Measurements from ENCODE around the gene PAPPA. TPM values are rescaled to one million over a fixed set of nuclear protein-coding genes. Genes with fewer than 3 reads are reported as not detected.

PAPPA gene
- total and polyA plus RNA-seq, 2 of the 8 experiments (the other 6 are each of a cell fraction or from before 2014, with no cell fraction given): 0.18 to 0.63 TPM

- CTCF ChIA-PET (ENCODE audit: partially characterized antibody): interaction anchor here (0.6 to 5.8 kb wide), 14 partner anchors 12 to 205 kb away, joined by 3 to 22 read pairs (median 3); partner anchors contain the start of gene PAPPA
- no peaks in the 10 kb centered on the region for H4K20me1 ChIP-seq (replicated peaks in 1 of 2; ENCODE audit: control insufficient read depth in 1 of 2, insufficient read depth in 2 of 2, low read length in 2 of 2)
- DNase-seq (ENCODE audit: low read depth in 1 of 2, low spot score in 2 of 2): no peak
- peak; percentile 19 for FAIRE-seq
- 84% methylated on average over 11 of the region's 11 CpGs; no CpG with 5 or more reads in 1 of the 2 experiments for WGBS, 2 experiments (ENCODE audit: extremely low coverage in 1 of 2, insufficient coverage in 1 of 2, insufficient read length in 1 of 2, insufficient replicate concordance in 2 of 2, low coverage in 1 of 2, low lambda C conversion rate in 2 of 2, missing lambda C conversion rate in 1 of 2)
- H3K27me3 ChIP-seq (replicated peaks in 1 of 4; ENCODE audit: control insufficient read depth in 3 of 4, extremely low read depth in 1 of 4, insufficient read depth in 3 of 4, low read length in 3 of 4): no peaks in the 10 kb centered on the region; a peak in 1 of 7 replicates
- no peak overlapping the region for H3K4me3 ChIP-seq (ENCODE audit: extremely low read depth in 1 of 4, insufficient read depth in 2 of 4, low read depth in 3 of 4, low read length in 4 of 4)
- H3K79me1 ChIP-seq (ENCODE audit: low read depth, low read length): no peaks in the 10 kb centered on the region
- H2BK15ac ChIP-seq (ENCODE audit: low read length): no peak overlapping the region
- no peak overlapping the region for H2BK5ac ChIP-seq (ENCODE audit: low read depth, low read length)
- H3K79me2 ChIP-seq (ENCODE audit: control insufficient read depth in 1 of 2, insufficient read depth in 2 of 2, low read length in 2 of 2): no peaks in the 10 kb centered on the region
- no peak overlapping the region for H3K14ac ChIP-seq (ENCODE audit: insufficient read length)
- H2AK5ac ChIP-seq (ENCODE audit: low read depth, low read length): no peak overlapping the region
- no peak overlapping the region for H2BK120ac ChIP-seq (replicated peaks; ENCODE audit: low read depth, low read length)
- no peak overlapping the region for H3K4me2 ChIP-seq (ENCODE audit: insufficient read depth in 1 of 2, low read depth in 2 of 2, low read length in 2 of 2)
- H3K23me2 ChIP-seq (ENCODE audit: low read depth, low read length): no peaks in the 10 kb centered on the region
- H3K23ac ChIP-seq (ENCODE audit: insufficient read length): no peak overlapping the region
- H2BK12ac ChIP-seq (ENCODE audit: low read depth, low read length): no peak overlapping the region
- no peak overlapping the region for H2BK20ac ChIP-seq (ENCODE audit: low read length)
- peaks cover 0 to 2% (median under 1%) of the 10 kb centered on the region in 4 experiments; a peak in 1 of 7 replicates for H3K4me1 ChIP-seq (replicated peaks in 1 of 4; ENCODE audit: control insufficient read depth in 3 of 4, insufficient read depth in 4 of 4, low read length in 3 of 4)
- H3K9ac ChIP-seq (replicated peaks in 1 of 4; ENCODE audit: extremely low read depth in 1 of 4, low read depth in 3 of 4, low read length in 3 of 4): no peak overlapping the region; a peak in 1 of 7 replicates
- no peak overlapping the region for H3K18ac ChIP-seq (ENCODE audit: extremely low read depth, low read length)
- H3K36me3 ChIP-seq (ENCODE audit: control insufficient read depth in 2 of 4, insufficient read depth in 4 of 4, low read length in 3 of 4): no peaks in the 10 kb centered on the region
- H2AFZ ChIP-seq (ENCODE audit: low read length): no peak overlapping the region
- H3K27ac ChIP-seq (ENCODE audit: low read depth, low read length): no peak overlapping the region
- TF ChIP-seq RXRA (IDR thresholded peaks at IDR 0.05; ENCODE audit: insufficient read depth, low read depth, low read length): no peak
- no peak for TF ChIP-seq MAFK (IDR thresholded peaks at IDR 0.05; ENCODE audit: low read depth, low read length)
- TF ChIP-seq NANOG (IDR thresholded peaks at IDR 0.05; ENCODE audit: insufficient read depth, low read depth, low read length, poor library complexity, severe bottlenecking): no peak
- no peak for TF ChIP-seq BRCA1 (IDR thresholded peaks at IDR 0.05; ENCODE audit: low read depth, low read length)
- no peak for TF ChIP-seq POLR2AphosphoS5 (IDR thresholded peaks at IDR 0.05; ENCODE audit: low read depth, low read length)
- no peak overlapping the region for H3K56ac ChIP-seq (replicated peaks; ENCODE audit: insufficient read length, low read depth, low read length)
- H3K9me3 ChIP-seq (ENCODE audit: insufficient read depth in 2 of 2, low read depth in 1 of 2, low read length in 1 of 2): no peaks in the 10 kb centered on the region
- H4K8ac ChIP-seq (ENCODE audit: extremely low read depth, insufficient read depth, low read length): no peak overlapping the region
- H4K5ac ChIP-seq (ENCODE audit: insufficient read length, low read depth, low read length): no peak overlapping the region
- no peak overlapping the region for H4K91ac ChIP-seq (replicated peaks; ENCODE audit: insufficient read length, low read length)
- POLR2A ChIA-PET (ENCODE audit: partially characterized antibody): interaction anchor here (1.6 to 1.7 kb wide), 2 partner anchors 9 to 16 kb away, joined by 5 to 6 read pairs; no protein-coding TSS in a partner anchor
- no peak overlapping the region for H3K4ac ChIP-seq (replicated peaks; ENCODE audit: insufficient read length, low read depth, low read length)
These were observed 201.7 kb downstream of the PAPPA start for GRCh38 chr9:116355153-116355921.

Data from H1 (cell line).